HG03442 (cell line): ENCODE results near the gene FAR2.
"Not testable (repeated sequence)": the region's sequence is repeated elsewhere in the genome, so short reads cannot be mapped to it uniquely, and the experiment has no call there.

ENCODE experiments used
- ATAC-seq: cut with Tn5 transposase; IDR thresholded peaks from one replicate; pipeline ENCODE4 v1.9.1; 2021; ENCODE audit warnings: mild to moderate bottlenecking, moderate library complexity; ENCODE audit not compliant: unreplicated experiment

The FAR2 gene

GRCh38 chr12:29152223-29152868 lies 3.3 kb downstream of the FAR2 start:
- peak; percentile 91 for ATAC-seq

GRCh38 chr12:29152981-29153630 lies 4.0 kb downstream of the FAR2 start:
- ATAC-seq: no peak

GRCh38 chr12:29155079-29155478 lies 6.0 kb downstream of the FAR2 start:
- peak; percentile 40 for ATAC-seq

- ATAC-seq: no peak
Observed at GRCh38 chr12:29157486-29157946, 8.4 kb downstream of the FAR2 start.

- no peak for ATAC-seq
Observed at GRCh38 chr12:29158115-29158763, 9.2 kb downstream of the FAR2 start.

GRCh38 chr12:29159661-29160060 lies 10.6 kb downstream of the FAR2 start:
- no peak for ATAC-seq

- no peak for ATAC-seq
Observed at GRCh38 chr12:29160230-29160629, 11.2 kb downstream of the FAR2 start.

- no peak for ATAC-seq
Observed at GRCh38 chr12:29163146-29163545, 14.1 kb downstream of the FAR2 start.

- peak; percentile 100 for ATAC-seq
Observed at GRCh38 chr12:29164477-29165393, 15.7 kb downstream of the FAR2 start.

- ATAC-seq: no peak
Observed at GRCh38 chr12:29167445-29167844, 18.4 kb downstream of the FAR2 start.

GRCh38 chr12:29167988-29168387 lies 18.9 kb downstream of the FAR2 start:
- ATAC-seq: no peak

GRCh38 chr12:29169978-29170377 lies 20.9 kb downstream of the FAR2 start:
- not testable (repeated sequence) for ATAC-seq

GRCh38 chr12:29170478-29171084 lies 21.5 kb downstream of the FAR2 start:
- ATAC-seq: not testable (repeated sequence)

GRCh38 chr12:29171421-29172258 lies 22.6 kb downstream of the FAR2 start:
- no peak for ATAC-seq

GRCh38 chr12:29176941-29177340 lies 27.9 kb downstream of the FAR2 start:
- no peak for ATAC-seq

- ATAC-seq: not testable (repeated sequence)
Observed at GRCh38 chr12:29182247-29182646, 33.2 kb downstream of the FAR2 start.

GRCh38 chr12:29187756-29188155 lies 38.7 kb downstream of the FAR2 start:
- ATAC-seq: no peak

- ATAC-seq: no peak
Observed at GRCh38 chr12:29191267-29191850, 42.3 kb downstream of the FAR2 start.

- no peak for ATAC-seq
Observed at GRCh38 chr12:29198901-29199300, 49.8 kb downstream of the FAR2 start.
